NB4 (cell line): Measurements from ENCODE around the gene ZNF70.

Experiments
- DNase-seq: peaks from one replicate; pipeline ENCODE4 v3.0.0; 2010; ENCODE audit warnings: low read depth
- H3K4me3 ChIP-seq: one replicate; pipeline ENCODE4 v1.5.1; 2011; ENCODE audit warnings: mild to moderate bottlenecking, low read depth, low read length, moderate library complexity
- CTCF ChIP-seq: IDR thresholded peaks from one replicate; pipeline ENCODE4 v1.5.1; 2012; ENCODE audit warnings: low read depth, low read length
- MAX ChIP-seq: IDR thresholded peaks from 2 replicates; pipeline ENCODE4 v1.6.1; 2011; ENCODE audit warnings: low read depth, low read length
- MYC ChIP-seq: IDR thresholded peaks from 2 replicates; pipeline ENCODE4 v1.6.1; 2011; ENCODE audit warnings: low read depth, low read length
- POLR2A ChIP-seq: IDR thresholded peaks from 2 replicates; pipeline ENCODE4 v1.6.1; 2011; ENCODE audit warnings: mild to moderate bottlenecking; ENCODE audit not compliant: insufficient read length; ENCODE audit errors: extremely low read depth

ZNF70 gene

GRCh38 chr22:23772315-23772648 is 21.4 kb upstream of the ZNF70 start:
- H3K4me3 ChIP-seq: no peak overlapping the region
- no peak for DNase-seq
- TF ChIP-seq CTCF (no peak), POLR2A (no peak), MAX (no peak), MYC (no peak)

- no peak for DNase-seq
- TF ChIP-seq MYC (no peak), CTCF (no peak), POLR2A (no peak)
- no peak overlapping the region for H3K4me3 ChIP-seq
Measured at GRCh38 chr22:23769321-23769965, 18.5 kb upstream of the ZNF70 start.

- DNase-seq: peak; percentile 88
- TF ChIP-seq MAX: peak; percentile 42; the same call in 1 of the 2 replicates
- peak; percentile 73 for TF ChIP-seq MYC
- TF ChIP-seq POLR2A: peak; percentile 59
- peak; percentile 69 for TF ChIP-seq CTCF
- peak within 1 kb of the TSS; percentile 85 for H3K4me3 ChIP-seq
Measured at GRCh38 chr22:23767673-23768548, 17.0 kb upstream of the ZNF70 start, which contains the start of gene CHCHD10. TSS of gene CHCHD10 (minus strand) at chr22:23767972. CDS start at chr22:23767874, 98 bp downstream.

GRCh38 chr22:23767303-23767672 is 16.4 kb upstream of the ZNF70 start:
- DNase-seq: no peak
- H3K4me3 ChIP-seq: peak overlapping the region; percentile 85
- TF ChIP-seq MAX (no peak), MYC (no peak), CTCF (no peak), POLR2A (no peak)

- H3K4me3 ChIP-seq: no peak overlapping the region
- DNase-seq: no peak
- TF ChIP-seq MAX (no peak), MYC (no peak), POLR2A (no peak), CTCF (no peak)
Measured at GRCh38 chr22:23764899-23765881, 14.3 kb upstream of the ZNF70 start.
